Activated T-cell treated with anti-CD3 and anti-CD28 coated beads, Interleukin-2, amount 50 U/mL, for 72 hours (primary cell): Measurements from ENCODE around the gene BFSP2. TPM values are rescaled to one million over a fixed set of nuclear protein-coding genes. Genes with fewer than 3 reads are reported as not detected.
A peak's percentile ranks its signal among the peaks of the same experiment; 100 is the strongest.

ENCODE experiments used
- ATAC-seq, 2 donors: fragments of 150-1000 bp; cut with Tn5 transposase; replicated peaks in 1 of 2; 2 replicates each; pipeline ENCODE4 v1.10.0; 2021; ENCODE audit warnings: moderate library complexity in 2 of 2, mild to moderate bottlenecking in 1 of 2
- DNase-seq, 2 donors: peaks; one replicate each; pipeline ENCODE4 v3.0.0; 2021 to 2022; ENCODE audit warnings: mixed read lengths in 1 of 2
- H3K27ac Mint-ChIP-seq: one replicate; pipeline ENCODE4 v1.8.0; 2022; ENCODE audit warnings: mild to moderate bottlenecking, moderate library complexity, mixed read lengths
- H3K27me3 Mint-ChIP-seq: one replicate; pipeline ENCODE4 v1.8.0; 2022; ENCODE audit warnings: low read depth, mixed read lengths
- H3K36me3 Mint-ChIP-seq, 2 donors: one replicate each; pipeline ENCODE4 v1.8.0; 2022; ENCODE audit warnings: mixed read lengths in 2 of 2, mild to moderate bottlenecking in 1 of 2; ENCODE audit not compliant: insufficient read depth in 2 of 2
- H3K4me1 Mint-ChIP-seq: one replicate; pipeline ENCODE4 v1.8.0; 2022; ENCODE audit warnings: low read depth, mixed read lengths
- H3K4me3 Mint-ChIP-seq, 2 donors: one replicate each; pipeline ENCODE4 v1.8.0; 2022; ENCODE audit warnings: mild to moderate bottlenecking in 2 of 2, mixed read lengths in 2 of 2, moderate library complexity in 2 of 2
- H3K9me3 Mint-ChIP-seq, 2 donors: one replicate each; pipeline ENCODE4 v1.8.0; 2022; ENCODE audit warnings: mixed read lengths in 2 of 2
- total RNA-seq, 2 donors: library from RNA; stranded (reverse); gene quantifications; one replicate each; pipeline ENCODE4 v1.2.3, GENCODE V29; 2022

Gene BFSP2
- total RNA-seq, 2 donors from 2014 or later, result not detected

DNA sequence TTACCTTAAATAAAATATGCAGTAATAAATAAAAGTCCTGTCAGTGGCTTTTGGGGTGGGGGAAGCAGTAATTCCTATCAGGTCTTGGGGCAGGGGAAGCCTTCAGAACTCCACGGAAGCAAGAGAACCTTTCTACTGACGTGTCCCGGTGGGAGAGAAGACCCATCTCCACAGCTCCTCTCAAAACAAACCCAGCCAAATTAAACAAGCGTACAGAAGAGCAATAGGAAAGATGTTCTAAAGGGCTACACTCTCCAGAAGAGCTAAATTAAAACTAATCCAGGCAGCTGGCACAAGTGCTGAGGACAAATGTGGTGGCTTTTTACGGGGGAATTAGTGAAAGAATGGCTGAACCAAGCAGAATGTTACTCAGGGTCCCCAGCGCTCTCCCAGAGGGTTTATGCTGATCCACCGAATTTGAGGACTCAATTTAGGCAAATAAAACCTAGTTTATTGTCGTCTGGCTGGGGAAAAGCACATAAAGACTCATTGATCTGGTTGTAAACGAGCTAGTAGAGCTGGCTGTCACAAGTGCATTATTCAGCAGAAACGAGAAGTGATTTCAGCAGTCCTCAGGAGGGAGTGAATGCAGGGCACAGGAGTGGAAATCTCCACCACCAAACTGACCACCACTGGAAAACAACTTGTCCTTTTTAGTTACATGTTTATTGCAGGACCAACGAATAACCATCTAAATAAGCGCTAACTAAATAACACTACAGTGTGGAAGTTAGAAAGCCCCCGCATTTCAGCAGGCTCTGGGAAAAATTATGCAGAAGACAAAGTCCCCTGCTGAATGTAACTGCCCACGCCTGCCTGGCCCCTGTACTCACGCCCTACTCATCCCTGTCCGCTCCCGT, 13.5 kb downstream of the BFSP2 start:
- H3K9me3 Mint-ChIP-seq, result peaks cover 0 to 1% of the 10 kb centered on the region in 2 donors
- no peak overlapping the region for H3K27ac Mint-ChIP-seq
- DNase-seq (no peak), ATAC-seq (no peak)
- peak overlapping the region in 1 of 2 donors; percentile 17 for H3K4me3 Mint-ChIP-seq
- no peaks in the 10 kb centered on the region for H3K4me1 Mint-ChIP-seq
- no peaks in the 10 kb centered on the region for H3K36me3 Mint-ChIP-seq
- no peaks in the 10 kb centered on the region for H3K27me3 Mint-ChIP-seq

DNA sequence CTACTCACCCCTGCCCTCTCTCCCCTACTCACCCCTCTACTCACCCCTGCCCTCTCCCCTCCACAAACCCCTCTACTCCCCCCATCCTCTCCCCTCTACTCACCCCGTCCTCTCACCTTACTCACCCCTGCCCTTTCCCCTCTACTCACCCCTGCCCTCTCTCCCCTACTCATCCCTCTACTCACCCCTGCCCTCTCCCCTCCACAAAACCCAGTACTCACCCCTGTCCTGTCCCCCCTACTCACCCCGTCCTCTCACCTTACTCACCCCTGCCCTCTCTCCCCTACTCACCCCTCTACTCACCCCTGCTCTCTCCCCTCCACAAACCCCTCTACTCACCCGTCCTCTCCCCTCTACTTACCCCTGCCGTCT, 14.2 kb downstream of the BFSP2 start:
- no peaks in the 10 kb centered on the region for H3K4me1 Mint-ChIP-seq
- DNase-seq (no peak), ATAC-seq (no peak)
- H3K27me3 Mint-ChIP-seq, result no peaks in the 10 kb centered on the region
- H3K9me3 Mint-ChIP-seq, result peaks cover 0 to 1% of the 10 kb centered on the region in 2 donors
- H3K4me3 Mint-ChIP-seq, result no peak overlapping the region
- no peak overlapping the region for H3K27ac Mint-ChIP-seq
- H3K36me3 Mint-ChIP-seq, result no peaks in the 10 kb centered on the region

DNA sequence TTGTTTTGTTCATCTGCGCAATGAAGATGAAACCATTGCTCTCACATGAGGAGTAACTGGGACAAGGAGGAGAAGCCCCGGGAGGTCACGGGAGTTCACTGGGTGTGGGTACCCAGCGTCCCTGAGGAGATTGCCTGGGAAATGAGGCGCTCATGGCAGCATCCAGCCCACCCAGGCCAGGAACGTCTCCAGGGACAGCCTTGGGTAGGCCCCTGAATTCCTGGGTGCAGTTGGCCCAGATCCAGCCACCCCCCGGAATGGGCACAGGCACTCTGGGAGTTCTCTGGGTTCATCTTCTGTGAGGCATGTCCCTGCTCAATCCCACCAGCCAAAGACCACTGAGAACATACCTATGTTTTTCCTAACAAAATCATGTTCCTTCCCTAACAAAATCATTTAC, 18.5 kb downstream of the BFSP2 start:
- no peak overlapping the region for H3K4me3 Mint-ChIP-seq
- ATAC-seq, result no peak
- peaks cover 6% of the 10 kb centered on the region for H3K27me3 Mint-ChIP-seq
- H3K9me3 Mint-ChIP-seq, result peaks cover 0 to 1% of the 10 kb centered on the region in 2 donors
- H3K27ac Mint-ChIP-seq, result no peak overlapping the region
- no peak for DNase-seq
- H3K36me3 Mint-ChIP-seq, result no peaks in the 10 kb centered on the region
- no peaks in the 10 kb centered on the region for H3K4me1 Mint-ChIP-seq

DNA sequence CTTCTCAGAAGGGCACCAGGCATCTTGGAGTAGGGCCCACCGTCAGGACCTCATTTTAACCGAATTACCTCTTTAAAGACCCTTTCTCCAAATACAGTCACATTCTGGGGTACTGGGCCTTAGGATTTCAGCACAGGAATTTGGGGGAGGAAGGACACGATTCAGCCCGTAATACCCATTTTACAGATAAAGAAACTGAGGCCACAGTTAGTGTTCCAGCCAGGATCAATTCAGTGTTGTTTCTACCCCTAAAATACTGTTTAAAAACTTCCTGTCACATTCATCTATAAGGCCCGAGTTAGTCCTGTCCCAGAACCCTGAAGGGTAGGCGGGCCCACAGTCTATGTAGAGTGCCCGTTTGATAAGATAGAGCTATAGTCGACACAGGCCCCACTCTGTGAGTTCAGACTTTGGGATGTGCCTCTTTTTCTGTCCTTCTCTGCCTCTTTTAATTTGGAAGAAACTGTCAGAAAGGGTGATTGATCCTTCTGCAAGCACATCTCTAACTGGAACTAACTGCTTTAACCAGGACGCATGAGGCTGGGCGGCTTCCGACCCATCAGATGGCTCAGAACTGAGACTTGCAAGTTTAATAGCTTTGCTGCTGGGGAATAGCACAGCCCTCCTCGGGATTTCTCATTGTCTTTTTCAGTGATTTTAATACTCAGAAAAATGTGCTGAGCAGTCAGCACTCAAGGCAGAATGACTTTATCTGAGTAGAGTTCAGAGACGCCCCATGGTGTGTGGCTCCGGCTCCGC, 19.5 kb downstream of the BFSP2 start:
- ATAC-seq (no peak), DNase-seq (no peak)
- Mint-ChIP-seq H3K27me3 (peaks cover 6% of the 10 kb centered on the region), H3K27ac (no peak overlapping the region), H3K4me1 (peaks cover 8% of the 10 kb centered on the region), H3K4me3 (no peak overlapping the region), H3K36me3 (no peaks in the 10 kb centered on the region), H3K9me3 (peaks cover 0 to 1% of the 10 kb centered on the region in 2 donors)

DNA sequence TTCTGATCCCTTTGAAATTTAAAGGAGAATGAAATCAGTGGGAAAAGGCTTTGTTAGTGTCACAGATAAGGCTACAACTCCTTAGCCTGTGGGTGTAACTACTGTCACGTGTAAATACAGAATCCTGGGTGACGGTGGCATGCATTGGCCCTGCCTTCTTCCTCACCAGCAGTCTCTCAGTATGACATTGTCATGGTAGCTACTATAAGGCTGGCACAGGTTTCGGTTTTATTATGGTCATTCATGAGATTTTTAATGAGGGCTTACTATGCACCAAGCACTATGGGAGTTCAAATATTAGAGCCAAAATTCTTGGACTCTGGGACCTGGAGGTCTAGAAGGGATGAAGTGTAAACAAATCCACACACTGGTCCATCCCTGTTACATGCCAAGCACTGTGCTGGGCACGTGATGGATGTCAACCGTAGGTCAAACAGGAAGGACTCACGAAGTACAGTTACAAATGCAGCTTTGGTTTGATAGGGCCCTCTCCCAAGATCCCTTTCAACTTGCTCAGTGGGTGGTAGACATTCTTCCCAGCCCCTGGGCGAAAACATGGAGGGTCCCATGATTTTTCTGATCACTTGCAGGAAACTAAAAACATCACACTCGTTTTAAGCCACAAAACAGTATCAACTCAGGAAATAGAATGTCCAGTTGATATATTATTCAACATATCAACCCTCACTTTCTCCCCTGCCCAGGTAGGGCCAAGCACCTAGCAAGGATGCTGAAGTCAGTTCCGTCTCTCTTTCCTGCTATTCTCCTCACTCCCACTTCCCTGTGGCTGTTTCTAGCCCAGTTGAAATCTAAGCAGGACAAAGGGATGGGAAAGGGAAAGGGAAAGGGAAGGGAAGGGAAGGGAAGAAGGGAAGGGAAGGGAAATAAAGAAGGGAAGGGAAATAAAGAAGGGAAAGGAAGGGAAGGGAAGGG, 25.3 kb downstream of the BFSP2 start:
- Mint-ChIP-seq H3K27ac (no peak overlapping the region), H3K4me1 (peaks cover 22% of the 10 kb centered on the region), H3K9me3 (no peaks in the 10 kb centered on the region), H3K36me3 (no peaks in the 10 kb centered on the region), H3K4me3 (no peak overlapping the region), H3K27me3 (peaks cover 6% of the 10 kb centered on the region)
- ATAC-seq (peak in 1 of 2 donors; percentile 34), DNase-seq (no peak)

DNA sequence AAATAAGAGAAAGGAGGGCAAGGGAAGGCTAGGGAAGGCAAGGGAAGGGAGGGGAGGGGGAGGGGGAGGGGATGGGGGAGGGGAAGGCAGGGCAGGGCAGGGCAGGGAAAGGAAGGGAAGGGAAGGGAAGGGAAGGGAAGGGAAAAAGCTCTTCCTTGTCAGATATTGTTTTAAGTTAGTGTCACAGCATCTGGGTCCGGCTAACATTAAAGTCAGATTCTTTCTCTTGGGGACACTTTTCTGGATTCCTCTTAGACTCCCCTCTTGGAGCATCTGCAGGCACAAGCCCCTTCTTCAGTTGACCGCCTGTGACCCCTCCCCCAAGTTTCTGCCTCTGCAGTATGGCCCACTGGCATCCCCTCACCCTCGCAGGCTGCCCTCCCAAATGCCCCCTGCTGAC, 26.0 kb downstream of the BFSP2 start:
- H3K4me1 Mint-ChIP-seq, result peaks cover 22% of the 10 kb centered on the region
- no peaks in the 10 kb centered on the region for H3K36me3 Mint-ChIP-seq
- H3K27me3 Mint-ChIP-seq, result peaks cover 6% of the 10 kb centered on the region
- no peak for ATAC-seq
- H3K4me3 Mint-ChIP-seq, result no peak overlapping the region
- no peaks in the 10 kb centered on the region for H3K9me3 Mint-ChIP-seq
- DNase-seq, result no peak
- H3K27ac Mint-ChIP-seq, result no peak overlapping the region

DNA sequence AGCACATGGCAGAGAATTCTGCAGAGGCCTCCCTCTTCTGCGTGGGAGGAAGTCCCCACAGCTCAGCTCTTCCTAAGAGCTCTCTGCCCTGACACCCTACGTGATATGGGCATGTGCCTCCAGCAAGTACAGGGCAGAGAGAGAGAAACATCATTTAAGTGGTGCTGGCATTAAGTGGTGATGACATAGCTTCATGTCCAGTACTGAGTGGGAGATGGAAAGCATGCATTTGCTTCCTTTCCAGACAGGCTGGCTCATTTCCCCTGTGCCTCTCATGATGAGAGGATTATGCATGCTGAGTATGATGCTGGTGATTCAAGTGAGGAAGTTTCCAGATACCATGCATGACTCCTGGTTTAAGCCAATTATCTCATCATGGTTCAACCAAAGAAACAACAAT, 26.9 kb downstream of the BFSP2 start:
- H3K36me3 Mint-ChIP-seq, result no peaks in the 10 kb centered on the region
- peaks cover 6% of the 10 kb centered on the region for H3K27me3 Mint-ChIP-seq
- DNase-seq, result no peak
- H3K9me3 Mint-ChIP-seq, result no peaks in the 10 kb centered on the region
- H3K27ac Mint-ChIP-seq, result no peak overlapping the region
- peak; percentile 57 to 64 for ATAC-seq
- H3K4me3 Mint-ChIP-seq, result no peak overlapping the region
- H3K4me1 Mint-ChIP-seq, result peaks cover 22% of the 10 kb centered on the region

DNA sequence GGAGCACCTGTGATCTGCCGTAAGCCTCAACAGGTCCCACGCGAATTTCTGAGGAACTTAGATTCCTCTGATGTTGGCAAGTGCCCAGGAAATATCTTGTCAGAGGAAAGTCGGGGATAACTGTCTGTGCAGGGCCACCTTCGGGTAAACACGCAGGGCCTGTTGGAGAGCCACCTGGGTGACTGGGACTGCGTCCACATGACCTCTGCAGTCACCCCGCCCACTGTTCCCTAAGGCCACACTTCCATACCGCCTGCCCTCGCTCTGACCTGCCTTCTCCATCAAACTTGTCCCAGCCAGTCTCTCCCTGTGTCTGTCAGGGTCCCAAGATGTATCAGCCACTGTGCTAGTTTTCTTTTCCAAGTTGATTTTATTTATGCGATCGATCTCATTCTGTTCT, 28.7 kb downstream of the BFSP2 start:
- no peak for DNase-seq
- Mint-ChIP-seq H3K4me3 (no peak overlapping the region), H3K27me3 (no peaks in the 10 kb centered on the region), H3K9me3 (no peaks in the 10 kb centered on the region), H3K4me1 (peaks cover 22% of the 10 kb centered on the region), H3K27ac (no peak overlapping the region), H3K36me3 (no peaks in the 10 kb centered on the region)
- ATAC-seq, result no peak

DNA sequence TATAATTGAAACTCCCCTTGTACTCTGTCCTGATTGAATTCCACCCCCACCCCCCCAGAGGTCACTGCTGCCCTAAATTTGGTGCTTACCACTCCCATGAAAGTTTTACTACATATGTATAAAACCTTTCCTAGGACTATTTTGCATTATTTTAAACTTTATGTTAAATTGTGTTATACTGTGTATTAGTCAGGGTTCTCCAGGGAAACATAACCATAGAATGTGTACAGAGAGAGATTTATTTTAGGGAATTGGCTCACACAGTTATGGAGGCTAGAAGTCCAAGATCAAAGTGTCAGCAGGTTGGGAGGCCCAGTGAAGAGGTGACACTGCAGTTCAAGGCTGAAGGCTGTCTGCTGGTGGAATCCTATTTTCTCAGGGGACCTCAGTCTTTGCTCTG, 29.2 kb downstream of the BFSP2 start:
- no peak for ATAC-seq
- H3K36me3 Mint-ChIP-seq, result no peaks in the 10 kb centered on the region
- no peaks in the 10 kb centered on the region for H3K9me3 Mint-ChIP-seq
- H3K4me1 Mint-ChIP-seq, result peaks cover 17% of the 10 kb centered on the region
- H3K27ac Mint-ChIP-seq, result no peak overlapping the region
- H3K4me3 Mint-ChIP-seq, result no peak overlapping the region
- DNase-seq, result no peak
- H3K27me3 Mint-ChIP-seq, result no peaks in the 10 kb centered on the region

DNA sequence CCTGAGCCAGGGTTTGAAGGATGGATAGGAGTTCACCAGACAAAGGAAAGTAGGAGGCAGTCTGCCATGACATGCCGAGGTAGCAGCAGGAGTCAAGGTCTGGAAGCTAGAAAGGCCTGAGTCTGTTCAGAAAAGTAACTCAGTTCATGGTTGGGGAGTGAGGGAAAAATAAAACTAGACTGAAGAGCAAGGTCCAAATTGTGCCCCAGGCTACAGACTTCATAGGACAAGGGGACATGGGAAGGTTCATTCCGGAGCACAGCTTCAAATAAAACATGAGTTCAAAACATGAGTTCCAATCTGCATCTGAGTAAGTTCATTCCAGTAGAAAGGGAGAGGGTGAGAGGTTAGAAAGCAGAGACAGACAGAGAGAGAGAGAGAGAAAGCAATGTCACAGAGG, 39.7 kb downstream of the BFSP2 start:
- Mint-ChIP-seq H3K27me3 (no peaks in the 10 kb centered on the region), H3K36me3 (peaks cover 12 to 13% of the 10 kb centered on the region in 2 donors), H3K27ac (no peak overlapping the region), H3K4me3 (no peak overlapping the region), H3K9me3 (peaks cover 7 to 9% of the 10 kb centered on the region in 2 donors), H3K4me1 (peaks cover 49% of the 10 kb centered on the region)
- DNase-seq (no peak), ATAC-seq (no peak)

DNA sequence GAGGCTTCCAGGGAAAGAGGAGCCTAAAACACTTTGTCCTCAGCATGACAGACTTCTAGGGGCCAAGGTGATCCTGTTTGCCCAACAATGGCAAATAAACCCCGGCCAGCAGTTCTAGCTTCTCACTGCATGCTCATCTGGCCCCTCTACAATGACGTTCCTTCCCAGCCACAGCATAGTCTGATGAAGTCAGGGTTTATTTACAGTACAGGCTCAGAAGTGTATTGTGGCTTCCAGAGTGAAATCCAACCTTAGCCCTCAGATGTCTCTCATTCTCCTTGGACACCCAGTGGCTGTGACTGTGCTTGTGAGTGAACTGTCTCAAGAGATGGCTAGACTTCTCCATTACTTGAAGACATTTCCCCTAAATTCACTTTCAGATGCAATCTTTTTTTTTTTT, 40.8 kb downstream of the BFSP2 start:
- Mint-ChIP-seq H3K4me1 (peaks cover 55% of the 10 kb centered on the region), H3K4me3 (no peak overlapping the region), H3K9me3 (peaks cover 7 to 9% of the 10 kb centered on the region in 2 donors), H3K27ac (no peak overlapping the region), H3K36me3 (peaks cover 12 to 13% of the 10 kb centered on the region in 2 donors), H3K27me3 (no peaks in the 10 kb centered on the region)
- no peak for ATAC-seq
- no peak for DNase-seq

DNA sequence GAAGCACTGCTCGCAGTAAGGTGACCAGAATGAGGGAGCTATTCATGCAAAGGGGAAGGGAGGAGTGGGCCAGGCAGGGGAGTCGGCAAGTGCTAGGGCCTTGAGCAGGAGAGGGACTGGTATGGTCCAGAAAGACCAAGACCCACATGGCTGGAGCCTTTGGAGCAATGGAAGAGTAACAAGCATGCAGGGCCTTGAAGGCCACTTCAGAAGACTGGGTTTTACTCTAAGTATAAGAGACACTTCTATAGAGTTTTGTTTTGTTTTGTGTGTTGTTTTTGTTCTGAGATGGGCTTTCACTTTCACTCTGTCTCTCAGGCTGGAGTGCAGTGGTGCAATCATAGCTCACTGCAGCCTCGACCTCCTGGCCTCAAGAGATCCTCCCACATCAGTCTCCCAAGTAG, 42.0 kb downstream of the BFSP2 start:
- H3K27ac Mint-ChIP-seq, result peak overlapping the region; percentile 90
- peak overlapping the region; percentile 81 to 90 for H3K4me3 Mint-ChIP-seq
- H3K4me1 Mint-ChIP-seq, result peaks cover 55% of the 10 kb centered on the region
- no peaks in the 10 kb centered on the region for H3K27me3 Mint-ChIP-seq
- ATAC-seq (peak; percentile 81 to 85), DNase-seq (peak; percentile 27 to 34)
- H3K36me3 Mint-ChIP-seq, result peaks cover 12 to 13% of the 10 kb centered on the region in 2 donors
- H3K9me3 Mint-ChIP-seq, result peaks cover 7 to 9% of the 10 kb centered on the region in 2 donors
